DOHH2 (cell line): ENCODE results near the gene IBA57.

Source experiments
- H3F3A ChIP-seq: fragments of 200-600 bp; sonication (generic), shearing (Covaris generic); 2 replicates; pipeline ENCODE4 v1.6.0; 2016; ENCODE audit warnings: antibody characterized with exemption, mild to moderate bottlenecking; ENCODE audit not compliant: control insufficient read depth, insufficient read depth
- H3K27ac ChIP-seq: fragments of 200-600 bp; sonication (generic); 2 replicates; pipeline ENCODE4 v1.5.1; 2014; ENCODE audit warnings: low read depth, mild to moderate bottlenecking, low read length, moderate library complexity
- H3K27me3 ChIP-seq: fragments of 200-600 bp; sonication (generic); 2 replicates; pipeline ENCODE4 v1.6.1; 2014; ENCODE audit warnings: mild to moderate bottlenecking, low read length, mixed read lengths; ENCODE audit not compliant: control insufficient read depth
- H3K36me3 ChIP-seq: fragments of 200-600 bp; sonication (generic); 2 replicates; pipeline ENCODE4 v1.6.1; 2014; ENCODE audit warnings: mild to moderate bottlenecking, low read length, moderate library complexity, mixed read lengths; ENCODE audit not compliant: control insufficient read depth
- H3K4me1 ChIP-seq: fragments of 200-600 bp; sonication (generic); 2 replicates; pipeline ENCODE4 v1.6.1; 2014; ENCODE audit warnings: mild to moderate bottlenecking, low read length, mixed read lengths; ENCODE audit not compliant: control insufficient read depth
- H3K4me2 ChIP-seq: fragments of 200-600 bp; sonication (generic); 2 replicates; pipeline ENCODE4 v1.6.0; 2014; ENCODE audit warnings: mild to moderate bottlenecking, low read length, moderate library complexity
- H3K4me3 ChIP-seq: fragments of 200-600 bp; sonication (generic); 2 replicates; pipeline ENCODE4 v1.5.1; 2014; ENCODE audit warnings: mild to moderate bottlenecking, low read length, mixed read lengths
- H3K79me2 ChIP-seq: fragments of 200-600 bp; sonication (generic); 2 replicates; pipeline ENCODE4 v1.6.1; 2014; ENCODE audit warnings: mild to moderate bottlenecking, low read length, mixed read lengths; ENCODE audit not compliant: control insufficient read depth
- H3K9me2 ChIP-seq: fragments of 200-600 bp; sonication (generic); replicated peaks from 2 replicates; pipeline ENCODE4 v1.6.1; 2014; ENCODE audit warnings: mild to moderate bottlenecking, low read length, mixed read lengths; ENCODE audit not compliant: control insufficient read depth
- H3K9me3 ChIP-seq: fragments of 200-600 bp; sonication (generic); 2 replicates; pipeline ENCODE4 v1.6.1; 2014; ENCODE audit warnings: antibody characterized with exemption, low read length, mixed read lengths; ENCODE audit not compliant: control insufficient read depth, insufficient read depth
- H4K20me1 ChIP-seq: fragments of 200-600 bp; sonication (generic); 2 replicates; pipeline ENCODE4 v1.6.0; 2014; ENCODE audit warnings: low read depth, mild to moderate bottlenecking, antibody characterized with exemption, low read length, moderate library complexity; ENCODE audit not compliant: control insufficient read depth, insufficient read depth
- EZH2phosphoT487 ChIP-seq: fragments of 200-600 bp; sonication (generic); IDR thresholded peaks from 2 replicates; pipeline ENCODE4 v1.6.1; 2017; ENCODE audit warnings: borderline replicate concordance, mild to moderate bottlenecking, antibody characterized with exemption, low read length, moderate library complexity, mixed read lengths
- TF ChIP-seq, protein P1 (sequence below): fragments of 200-600 bp; sonication (generic); IDR thresholded peaks from one replicate; pipeline ENCODE4 v1.5.1; 2014; ENCODE audit warnings: antibody characterized with exemption, mild to moderate bottlenecking, low read depth, low read length; ENCODE audit not compliant: poor library complexity, severe bottlenecking

Gene IBA57

DNA sequence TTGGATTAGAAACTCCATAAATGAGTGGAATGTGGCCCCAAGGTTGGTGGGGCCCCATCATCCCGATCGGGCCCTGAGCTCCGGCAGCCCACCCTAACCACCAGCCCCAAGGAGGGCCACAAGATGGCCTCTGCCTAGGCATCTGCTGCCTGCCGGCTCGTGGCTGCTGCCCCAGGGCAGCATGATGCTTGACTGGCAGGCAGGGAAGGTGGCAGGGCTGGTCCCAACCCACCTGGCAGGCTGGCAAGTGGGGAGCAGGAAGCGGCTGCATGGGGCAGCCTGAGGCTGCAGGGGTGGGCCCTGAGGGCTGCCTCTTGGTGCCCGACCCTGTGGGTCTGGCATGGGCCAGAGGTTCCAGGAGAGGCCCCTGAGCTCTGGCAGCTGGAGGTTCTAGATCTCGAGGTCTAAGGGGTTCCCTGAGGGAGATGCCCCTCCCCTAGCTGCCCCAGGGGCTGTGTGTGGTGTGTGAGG lies 16.6 kb upstream of the IBA57 start:
- H3K4me1 ChIP-seq = peaks cover 6% of the 10 kb centered on the region
- H3K9me2 ChIP-seq = no peaks in the 10 kb centered on the region
- H3F3A ChIP-seq = no peaks in the 10 kb centered on the region
- no peak overlapping the region for H3K27ac ChIP-seq
- H3K79me2 ChIP-seq = peaks cover 25% of the 10 kb centered on the region
- H3K9me3 ChIP-seq = no peaks in the 10 kb centered on the region
- H4K20me1 ChIP-seq = 0 out of 2 replicates have a peak, but pooled peaks cover under 1% of the 10 kb centered on the region
- H3K36me3 ChIP-seq = peaks cover 4% of the 10 kb centered on the region
- no peak overlapping the region for H3K4me3 ChIP-seq
- H3K4me2 ChIP-seq = no peak overlapping the region
- no peaks in the 10 kb centered on the region for H3K27me3 ChIP-seq
- TF ChIP-seq, protein P1, sequence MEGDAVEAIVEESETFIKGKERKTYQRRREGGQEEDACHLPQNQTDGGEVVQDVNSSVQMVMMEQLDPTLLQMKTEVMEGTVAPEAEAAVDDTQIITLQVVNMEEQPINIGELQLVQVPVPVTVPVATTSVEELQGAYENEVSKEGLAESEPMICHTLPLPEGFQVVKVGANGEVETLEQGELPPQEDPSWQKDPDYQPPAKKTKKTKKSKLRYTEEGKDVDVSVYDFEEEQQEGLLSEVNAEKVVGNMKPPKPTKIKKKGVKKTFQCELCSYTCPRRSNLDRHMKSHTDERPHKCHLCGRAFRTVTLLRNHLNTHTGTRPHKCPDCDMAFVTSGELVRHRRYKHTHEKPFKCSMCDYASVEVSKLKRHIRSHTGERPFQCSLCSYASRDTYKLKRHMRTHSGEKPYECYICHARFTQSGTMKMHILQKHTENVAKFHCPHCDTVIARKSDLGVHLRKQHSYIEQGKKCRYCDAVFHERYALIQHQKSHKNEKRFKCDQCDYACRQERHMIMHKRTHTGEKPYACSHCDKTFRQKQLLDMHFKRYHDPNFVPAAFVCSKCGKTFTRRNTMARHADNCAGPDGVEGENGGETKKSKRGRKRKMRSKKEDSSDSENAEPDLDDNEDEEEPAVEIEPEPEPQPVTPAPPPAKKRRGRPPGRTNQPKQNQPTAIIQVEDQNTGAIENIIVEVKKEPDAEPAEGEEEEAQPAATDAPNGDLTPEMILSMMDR = no peak
- TF ChIP-seq EZH2phosphoT487 = no peak

DNA sequence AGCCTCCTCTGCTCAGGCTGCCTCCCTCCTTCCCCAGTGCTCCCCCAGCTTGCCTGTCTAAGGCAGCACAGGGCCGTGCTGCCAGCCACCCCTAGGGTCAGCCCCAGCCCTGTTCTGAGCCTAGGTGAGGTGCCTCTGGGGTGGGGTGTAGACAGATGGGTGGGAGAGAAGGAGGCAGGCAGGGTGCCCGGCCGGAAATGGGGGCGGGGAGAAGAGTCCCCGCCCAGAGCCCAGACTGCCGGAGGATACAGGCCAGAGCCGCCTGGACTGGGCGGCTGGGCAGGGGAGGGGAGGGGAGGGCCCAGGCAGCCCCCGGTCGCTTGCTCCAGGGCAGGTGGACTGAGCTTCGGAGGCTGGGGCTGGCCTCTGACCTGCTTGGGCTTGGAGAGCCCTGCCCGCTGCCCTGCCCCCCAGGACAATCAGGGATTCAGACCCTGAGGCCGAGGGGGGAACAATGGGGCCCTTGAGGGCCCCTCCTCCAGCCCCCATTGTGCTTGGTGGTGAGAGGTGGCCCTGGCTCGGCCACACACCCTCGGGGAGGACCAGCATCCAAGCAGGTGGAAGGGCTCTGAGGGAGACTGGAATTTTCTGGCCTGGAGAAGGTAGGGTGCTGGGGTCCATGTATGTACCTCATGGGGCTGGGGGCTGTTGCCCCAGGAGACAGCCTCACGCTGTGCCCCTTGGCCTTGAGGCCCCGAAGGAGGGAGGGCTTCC lies 16.0 kb upstream of the IBA57 start, which contains the start of gene GJC2:
TSS of gene GJC2 (plus strand) at position 525 of the 714 bp plus-strand sequence. CDS start 7,829 bp downstream, outside the sequence.
- Histone ChIP-seq H3K9me3 (no peaks in the 10 kb centered on the region), H3F3A (no peaks in the 10 kb centered on the region), H3K9me2 (no peaks in the 10 kb centered on the region), H3K4me1 (peaks cover under 1% of the 10 kb centered on the region; the same call in 1 of the 2 replicates), H3K27ac (no peak within 1 kb of the TSS), H3K4me2 (no peak within 1 kb of the TSS), H3K36me3 (peaks cover 4% of the 10 kb centered on the region), H4K20me1 (no peaks in the 10 kb centered on the region), H3K27me3 (no peaks in the 10 kb centered on the region), H3K79me2 (peaks cover 20% of the 10 kb centered on the region), H3K4me3 (no peak within 1 kb of the TSS)
- TF ChIP-seq EZH2phosphoT487 = no peak

DNA sequence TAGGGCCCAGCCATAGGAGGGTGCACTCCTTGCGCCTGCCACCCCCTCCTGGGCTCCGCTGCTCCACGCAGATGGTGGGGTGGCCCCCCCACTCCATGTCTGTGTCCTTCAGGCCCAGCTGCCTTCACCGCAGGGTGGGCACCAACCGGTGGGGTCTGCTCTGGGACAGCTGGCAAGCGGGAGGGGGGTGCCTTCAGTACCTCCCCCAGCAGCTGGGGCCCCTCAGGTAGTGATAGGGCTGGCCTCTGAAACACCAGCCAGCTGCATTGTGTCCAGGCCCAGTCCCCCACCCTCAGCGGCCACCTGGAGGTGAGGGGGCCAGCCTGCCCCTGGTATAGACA lies 15.5 kb upstream of the IBA57 start:
- Histone ChIP-seq H3K9me3 (no peaks in the 10 kb centered on the region), H3K79me2 (peaks cover 14% of the 10 kb centered on the region), H3K4me2 (no peak overlapping the region), H3F3A (no peaks in the 10 kb centered on the region), H3K4me3 (no peak overlapping the region), H3K27ac (no peak overlapping the region), H4K20me1 (no peaks in the 10 kb centered on the region), H3K9me2 (no peaks in the 10 kb centered on the region), H3K36me3 (peaks cover 4% of the 10 kb centered on the region), H3K27me3 (no peaks in the 10 kb centered on the region), H3K4me1 (no peaks in the 10 kb centered on the region)
- TF ChIP-seq, protein P1 = no peak
- TF ChIP-seq EZH2phosphoT487 = no peak

DNA sequence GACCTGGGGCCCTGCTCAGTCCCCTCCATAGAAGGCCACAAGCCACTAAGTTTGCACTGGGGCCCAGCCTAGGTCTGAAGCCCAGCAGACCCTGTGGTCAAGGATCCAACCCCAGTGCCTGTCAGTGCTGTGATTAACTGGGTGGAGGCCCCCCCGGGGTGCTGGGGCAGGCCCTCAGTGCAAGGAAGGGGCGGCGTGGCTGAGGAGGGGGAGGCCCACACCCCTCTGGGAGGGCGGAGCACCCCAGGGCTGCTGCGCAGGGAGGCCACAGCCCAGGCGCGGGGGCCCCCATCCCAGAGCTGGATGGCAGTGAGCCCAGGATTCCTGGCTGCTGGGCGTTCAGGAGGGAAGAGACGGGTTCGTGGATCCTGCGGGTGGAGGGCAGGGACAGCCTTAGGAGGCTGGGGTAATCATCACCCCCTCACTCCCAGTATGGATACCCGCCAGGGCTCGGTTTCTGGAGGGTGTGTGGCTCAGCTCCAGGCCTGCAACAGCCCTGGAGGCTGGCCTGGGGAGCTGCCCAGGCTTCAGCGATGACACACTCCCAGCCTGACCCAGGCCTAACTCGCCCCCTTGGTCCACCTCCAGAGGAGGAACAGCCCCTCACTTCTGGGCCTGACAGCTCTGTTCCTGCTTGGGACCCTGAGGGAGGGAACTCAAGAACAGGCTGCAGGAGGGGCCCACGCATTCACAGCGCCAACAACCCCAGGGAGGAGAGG lies 15.0 kb upstream of the IBA57 start:
- Histone ChIP-seq H3K4me1 (no peaks in the 10 kb centered on the region), H3K4me2 (no peak overlapping the region)

More for the DNA sequence above, 15.0 kb upstream of the IBA57 start:
- Histone ChIP-seq H3K27me3 (no peaks in the 10 kb centered on the region), H3K4me3 (no peak overlapping the region), H3K9me3 (no peaks in the 10 kb centered on the region), H3K9me2 (no peaks in the 10 kb centered on the region), H3K36me3 (peaks cover 4% of the 10 kb centered on the region), H4K20me1 (no peaks in the 10 kb centered on the region), H3K27ac (no peak overlapping the region), H3K79me2 (peaks cover 9% of the 10 kb centered on the region), H3F3A (no peaks in the 10 kb centered on the region)
- no peak for TF ChIP-seq EZH2phosphoT487
- TF ChIP-seq, protein P1 = no peak
